K562 (cell line): Measurements from ENCODE around the gene CRADD. TPM values are rescaled to one million over a fixed set of nuclear protein-coding genes. Genes with fewer than 3 reads are reported as not detected.

Source experiments
- ATAC-seq: fragments of 200-7000 bp; cut with Tn5 transposase; 3 replicates; pipeline ENCODE4 v1.9.1; 2020; ENCODE audit warnings: moderate library complexity
- BruUV-seq: library from RNA; stranded (reverse); fragments of 400-500 nt; replicated peaks from 2 replicates; lab custom pipeline; 2021; lab: Mats Ljungman, UMichigan
- CTCF ChIA-PET: fragments of 300-600 bp; formaldehyde crosslinking; extraction: SDS; loops from one replicate; lab custom pipeline; 2021; ENCODE audit warnings: low intra/inter-chr PET ratio; lab: Yijun Ruan, JAX
- POLR2A ChIA-PET: fragments of 300-600, 350-650 bp; sonication (Branson Sonifier 250); formaldehyde crosslinking; extraction: SDS; loops from one replicate; lab custom pipeline; 2021; ENCODE audit warnings: antibody characterized with exemption, inconsistent platforms; lab: Yijun Ruan, JAX
- DNase-seq, 4 experiments: peaks; one replicate each; pipeline versions ENCODE4 v3.0.0 to v3.0.0-alpha.2; 2011 to 2018; ENCODE audit warnings: low spot score in 3 of 4, mixed read lengths in 3 of 4; ENCODE audit errors: extremely low read depth in 1 of 4
- FAIRE-seq: peaks from 2 replicates; lab custom pipeline; 2011; peaks lifted over from hg19 to GRCh38; lab: Jason Lieb, UNC
- H2AFZ ChIP-seq: 2 replicates; pipeline ENCODE4 v1.6.0; 2011; ENCODE audit warnings: low read depth, low read length, control low read depth, inconsistent platforms
- H3K27ac ChIP-seq: fragments of 200-600 bp; 3 replicates; pipeline ENCODE4 v1.8.0; 2011; ENCODE audit warnings: low read depth, mild to moderate bottlenecking, control low read depth, inconsistent platforms, low read length, moderate library complexity, mixed read lengths; ENCODE audit errors: extremely low read depth
- H3K27me3 ChIP-seq, 2 experiments: fragments of 300-600 bp in 1 of 2; 2 replicates in 1 of 2; 3 replicates in 1 of 2; pipeline versions ENCODE4 v1.6.0 to v1.8.0; 2011; ENCODE audit warnings: inconsistent platforms in 2 of 2, low read length in 2 of 2, mild to moderate bottlenecking in 1 of 2, mixed read lengths in 1 of 2, moderate library complexity in 1 of 2; ENCODE audit not compliant: control insufficient read depth in 2 of 2, insufficient read depth in 2 of 2
- H3K36me3 ChIP-seq: fragments of 300-600 bp; 3 replicates; pipeline ENCODE4 v1.8.0; 2011; ENCODE audit warnings: mild to moderate bottlenecking, low read length, inconsistent platforms; ENCODE audit not compliant: control insufficient read depth, insufficient read depth
- H3K4me1 ChIP-seq, 2 experiments: fragments of 200-600 bp in 1 of 2; replicated peaks in 1 of 2; 2 replicates in 1 of 2; 3 replicates in 1 of 2; pipeline versions ENCODE4 v1.5.1 to v1.8.0; 2011; ENCODE audit warnings: inconsistent platforms in 2 of 2, low read length in 2 of 2, mild to moderate bottlenecking in 1 of 2, mixed read lengths in 1 of 2, moderate library complexity in 1 of 2; ENCODE audit not compliant: control insufficient read depth in 2 of 2, insufficient read depth in 2 of 2
- H3K4me2 ChIP-seq: 2 replicates; pipeline ENCODE4 v1.6.1; 2011; ENCODE audit warnings: low read length, control low read depth, inconsistent platforms, mixed read lengths; ENCODE audit not compliant: insufficient read depth
- H3K4me3 ChIP-seq: fragments of 200-600 bp; sonication (generic), shearing (Covaris generic); 2 replicates; pipeline ENCODE4 v1.5.1; 2016; ENCODE audit warnings: control low read depth, inconsistent platforms
- H3K79me2 ChIP-seq: fragments of 200-600 bp; 3 replicates; pipeline ENCODE4 v1.8.0; 2011; ENCODE audit warnings: low read length, inconsistent platforms; ENCODE audit not compliant: control insufficient read depth, insufficient read depth
- H3K9ac ChIP-seq, 2 experiments: 2 replicates each; pipeline versions ENCODE4 v1.6.0 to v1.6.1; 2011; ENCODE audit warnings: low read depth in 2 of 2, low read length in 2 of 2, control low read depth in 1 of 2, inconsistent platforms in 1 of 2, mild to moderate bottlenecking in 1 of 2, mixed read lengths in 1 of 2; ENCODE audit not compliant: insufficient read depth in 1 of 2
- H3K9me1 ChIP-seq: one replicate; pipeline ENCODE4 v1.6.0; 2011; ENCODE audit warnings: inconsistent platforms, mild to moderate bottlenecking, low read length, moderate library complexity; ENCODE audit not compliant: control insufficient read depth, insufficient read depth
- H3K9me3 ChIP-seq: replicated peaks from 2 replicates; pipeline ENCODE4 v1.5.1; 2011; ENCODE audit warnings: low read depth, low read length, inconsistent platforms; ENCODE audit not compliant: control insufficient read depth, insufficient read depth
- H4K20me1 ChIP-seq: replicated peaks from 2 replicates; pipeline ENCODE4 v1.6.1; 2011; ENCODE audit warnings: low read length, inconsistent platforms, mixed read lengths; ENCODE audit not compliant: control insufficient read depth, insufficient read depth
- ARID2 ChIP-seq: fragments of 450-650 bp; IDR thresholded peaks from 2 replicates; pipeline ENCODE4 v1.6.1; 2017; ENCODE audit warnings: antibody characterized with exemption, mild to moderate bottlenecking
- FOXA1 ChIP-seq: fragments of 450-650 bp; IDR thresholded peaks from 2 replicates; pipeline ENCODE4 v1.6.1; 2016; ENCODE audit warnings: mild to moderate bottlenecking, borderline replicate concordance
- HDAC8 ChIP-seq: fragments of 450-650 bp; IDR thresholded peaks from 2 replicates; pipeline ENCODE4 v1.6.1; 2016; ENCODE audit warnings: mild to moderate bottlenecking, missing genetic modification characterization, moderate library complexity, missing compliant biosample characterization
- MAFF ChIP-seq: IDR thresholded peaks from 2 replicates; pipeline ENCODE4 v1.6.1; 2012; ENCODE audit warnings: low read length, improper control_type of control experiment
- MLX ChIP-seq, 2 experiments: fragments of 450-650 bp in 1 of 2; sonication (generic) in 1 of 2; formaldehyde crosslinking; conservative IDR thresholded peaks; 2 replicates each; pipeline versions ENCODE4 v1.4.0 to v1.8.1; 2020 to 2022; ENCODE audit warnings: mild to moderate bottlenecking in 1 of 2, missing genetic modification reagents in 1 of 2
- THAP7 ChIP-seq: fragments of 250-450 bp; sonication (Bioruptor Pico); IDR thresholded peaks from 2 replicates; pipeline ENCODE4 v1.5.0; 2021
- ZBTB9 ChIP-seq: fragments of 450-650 bp; formaldehyde crosslinking; IDR thresholded peaks from 2 replicates; pipeline ENCODE4 v1.4.0; 2020; ENCODE audit warnings: mild to moderate bottlenecking, moderate library complexity
- WGBS: fragments of 100-300 bp; shearing (Covaris generic); methylation state at CpG from one replicate; pipeline ENCODE4 v1.1.6; 2016; ENCODE audit warnings: low coverage, mixed read lengths; ENCODE audit not compliant: insufficient coverage; ENCODE audit errors: missing lambda C conversion rate; 5-methylcytosine and 5-hydroxymethylcytosine counted together
- in situ Hi-C: fragments of 300-500 bp; cut with MboI; formaldehyde crosslinking; loops from 4 replicates; pipeline ENCODE4 v1.15.0; 2018; ENCODE audit warnings: inconsistent platforms, mixed read lengths
- intact Hi-C: fragments of 100-400 bp; cut with micrococcal nuclease; formaldehyde crosslinking; loops from 2 replicates; pipeline ENCODE4 v1.14.2; 2022
- polyA plus RNA-seq, 8 experiments: library from polyadenylated mRNA; depleted of rRNA in 4 of 8; stranded (reverse) in 5 of 8; unstranded in 3 of 8; fragments of >200 nt; fragmentation: Nextera tagmentation in 2 of 8; fragmentation: Illumina TruSeq in 1 of 8; extraction: Ambion mirVana in 2 of 8; extraction: Trizol in 1 of 8; gene quantifications; 2 replicates each; pipeline versions ENCODE4 v1.2.1 to v1.2.3, GENCODE V29; 2011 to 2014; ENCODE audit warnings: inconsistent platforms in 1 of 8, missing spikeins in 1 of 8
- total RNA-seq, 7 experiments: library from RNA; depleted of rRNA in 6 of 7; stranded (reverse); fragments of >200 nt in 6 of 7; fragmentation: Illumina TruSeq in 2 of 7; extraction: Trizol in 2 of 7; gene quantifications; 2 replicates each; pipeline versions ENCODE4 v1.2.1 to v1.2.3, GENCODE V29; 2011 to 2021; ENCODE audit warnings: low replicate concordance in 1 of 7
- TF ChIP-seq, protein P1 (sequence below), 2 experiments: fragments of 450-650 bp; IDR thresholded peaks; 2 replicates each; pipeline ENCODE4 v1.6.1; 2016

The CRADD gene
- total and polyA plus RNA-seq, 9 of the 15 experiments (the other 6 are each of a cell fraction or from before 2014, with no cell fraction given), result 20.5 to 41.1 (median 25.9) TPM

DNA sequence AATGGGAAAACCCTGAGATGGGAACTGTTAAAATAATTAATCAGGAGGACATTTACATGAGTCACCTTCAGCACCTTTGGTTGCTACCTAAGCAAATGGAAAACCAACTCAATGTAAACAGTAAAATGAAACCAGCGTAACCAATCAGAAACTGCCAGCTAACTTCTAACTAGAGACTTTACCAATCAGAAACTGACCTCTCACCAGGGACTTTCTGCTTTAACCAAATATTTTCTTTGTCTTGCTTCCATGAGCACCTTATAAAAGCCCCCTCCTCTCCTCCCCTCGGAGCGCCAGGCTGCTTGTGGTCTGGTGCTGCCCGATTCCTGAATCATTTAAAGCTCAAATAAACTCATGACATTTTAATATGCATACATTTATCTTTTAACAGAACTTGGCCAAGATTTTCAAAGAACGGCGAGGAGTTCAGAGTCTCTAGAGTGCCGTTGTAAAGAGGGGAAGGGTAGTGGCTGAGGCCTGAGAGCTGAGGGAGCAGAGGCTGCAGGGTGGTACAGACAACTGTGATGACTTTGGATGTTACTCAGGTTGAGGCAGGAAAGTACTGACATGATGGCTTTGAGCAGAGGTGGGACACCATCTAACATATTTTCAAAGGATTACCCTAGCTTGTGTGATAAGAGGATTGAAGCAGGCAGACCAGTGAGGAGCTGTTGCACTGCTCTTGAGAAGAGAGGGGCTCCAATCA lies 183.6 kb downstream of the CRADD start:
- Histone ChIP-seq H3K9me1 (no peaks in the 10 kb centered on the region), H3K4me1 (peaks cover 2 to 5% of the 10 kb centered on the region in 2 experiments; a peak in 2 of 5 replicates), H3K9ac (no peak overlapping the region), H3K79me2 (no peaks in the 10 kb centered on the region), H3K27me3 (no peaks in the 10 kb centered on the region), H4K20me1 (no peaks in the 10 kb centered on the region), H3K4me2 (no peak overlapping the region), H3K9me3 (no peaks in the 10 kb centered on the region), H3K36me3 (no peaks in the 10 kb centered on the region), H3K4me3 (no peak overlapping the region), H2AFZ (no peak overlapping the region), H3K27ac (no peak overlapping the region)
- POLR2A ChIA-PET, result interaction anchor here (0.6 to 0.8 kb wide), 2 partner anchors 9 to 99 kb away, joined by 3 to 4 read pairs; no protein-coding TSS in a partner anchor
- FAIRE-seq, result no peak
- BruUV-seq, result no TSS peak
- in situ Hi-C loops (no loop called here), intact Hi-C loops (no loop called here)
- CTCF ChIA-PET, result no interaction called here
- WGBS, result 83% methylated on average over 7 of the region's 7 CpGs
- ATAC-seq, result no peak
- no peak for DNase-seq
- TF ChIP-seq ARID2, result no peak
- no peak for TF ChIP-seq HDAC8 (tag)
- no peak for TF ChIP-seq THAP7 (CRISPR knock-in tag)
- TF ChIP-seq, protein P1, sequence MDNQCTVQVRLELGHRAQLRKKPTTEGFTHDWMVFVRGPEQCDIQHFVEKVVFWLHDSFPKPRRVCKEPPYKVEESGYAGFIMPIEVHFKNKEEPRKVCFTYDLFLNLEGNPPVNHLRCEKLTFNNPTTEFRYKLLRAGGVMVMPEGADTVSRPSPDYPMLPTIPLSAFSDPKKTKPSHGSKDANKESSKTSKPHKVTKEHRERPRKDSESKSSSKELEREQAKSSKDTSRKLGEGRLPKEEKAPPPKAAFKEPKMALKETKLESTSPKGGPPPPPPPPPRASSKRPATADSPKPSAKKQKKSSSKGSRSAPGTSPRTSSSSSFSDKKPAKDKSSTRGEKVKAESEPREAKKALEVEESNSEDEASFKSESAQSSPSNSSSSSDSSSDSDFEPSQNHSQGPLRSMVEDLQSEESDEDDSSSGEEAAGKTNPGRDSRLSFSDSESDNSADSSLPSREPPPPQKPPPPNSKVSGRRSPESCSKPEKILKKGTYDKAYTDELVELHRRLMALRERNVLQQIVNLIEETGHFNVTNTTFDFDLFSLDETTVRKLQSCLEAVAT (IDR thresholded peaks at IDR 0.05), result no peak
- no peak for TF ChIP-seq MAFF
- TF ChIP-seq MLX (CRISPR knock-in tag; conservative IDR thresholded peaks at IDR 0.05), result no peak
- TF ChIP-seq ZBTB9 (CRISPR knock-in tag), result no peak
- TF ChIP-seq FOXA1, result no peak
